Measurements from ENCODE around the gene INTS2.

DNA sequence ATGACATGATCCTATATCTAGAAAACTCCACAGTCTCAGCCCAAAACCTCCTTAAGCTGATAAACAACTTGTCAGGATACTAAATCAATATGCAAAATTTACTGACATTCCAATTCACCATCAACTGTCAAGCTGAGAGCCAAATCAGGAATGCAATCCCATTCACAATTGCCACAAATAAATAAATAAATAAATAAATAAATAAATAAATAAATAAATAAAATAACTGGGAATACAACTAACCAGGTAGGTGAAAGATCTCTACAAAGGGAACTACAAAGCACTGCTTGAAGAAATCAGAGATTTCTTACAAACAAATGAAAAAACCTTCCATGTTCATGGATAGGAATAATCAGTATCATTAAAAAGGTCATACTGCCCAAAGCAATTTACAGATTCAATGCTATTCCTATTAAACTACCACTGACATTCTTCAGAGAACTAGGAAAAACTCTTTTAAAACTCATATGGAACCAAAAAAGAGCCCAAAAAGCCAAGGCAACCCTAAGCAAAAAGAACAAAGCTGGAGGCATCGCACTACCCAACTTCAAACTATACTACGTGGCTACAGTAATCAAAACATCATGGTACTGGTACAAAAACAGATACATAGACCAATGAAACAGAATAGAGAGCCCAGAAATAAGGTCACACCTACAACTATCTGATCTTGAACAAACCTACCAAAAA lies 102.2 kb downstream of the INTS2 start:
- TF ChIP-seq, protein P1, sequence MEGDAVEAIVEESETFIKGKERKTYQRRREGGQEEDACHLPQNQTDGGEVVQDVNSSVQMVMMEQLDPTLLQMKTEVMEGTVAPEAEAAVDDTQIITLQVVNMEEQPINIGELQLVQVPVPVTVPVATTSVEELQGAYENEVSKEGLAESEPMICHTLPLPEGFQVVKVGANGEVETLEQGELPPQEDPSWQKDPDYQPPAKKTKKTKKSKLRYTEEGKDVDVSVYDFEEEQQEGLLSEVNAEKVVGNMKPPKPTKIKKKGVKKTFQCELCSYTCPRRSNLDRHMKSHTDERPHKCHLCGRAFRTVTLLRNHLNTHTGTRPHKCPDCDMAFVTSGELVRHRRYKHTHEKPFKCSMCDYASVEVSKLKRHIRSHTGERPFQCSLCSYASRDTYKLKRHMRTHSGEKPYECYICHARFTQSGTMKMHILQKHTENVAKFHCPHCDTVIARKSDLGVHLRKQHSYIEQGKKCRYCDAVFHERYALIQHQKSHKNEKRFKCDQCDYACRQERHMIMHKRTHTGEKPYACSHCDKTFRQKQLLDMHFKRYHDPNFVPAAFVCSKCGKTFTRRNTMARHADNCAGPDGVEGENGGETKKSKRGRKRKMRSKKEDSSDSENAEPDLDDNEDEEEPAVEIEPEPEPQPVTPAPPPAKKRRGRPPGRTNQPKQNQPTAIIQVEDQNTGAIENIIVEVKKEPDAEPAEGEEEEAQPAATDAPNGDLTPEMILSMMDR (conservative IDR thresholded peaks at IDR 0.05; ENCODE audit: low read depth, low read length): no peak
- TF ChIP-seq EZH2 (IDR thresholded peaks at IDR 0.05; ENCODE audit: borderline replicate concordance, low read depth, low read length, poor library complexity, severe bottlenecking): no peak
